Spinal cord (tissue), 10 donors: ENCODE data around the gene AGFG1. TPM values are rescaled to one million over a fixed set of nuclear protein-coding genes. Genes with fewer than 3 reads are reported as not detected.
A peak's percentile ranks its signal among the peaks of the same experiment; 100 is the strongest.

Experiments
- DNase-seq, 6 donors: peaks; one replicate each; pipeline versions ENCODE4 v3.0.0 to v3.0.0-alpha.2; 2013 to 2015; ENCODE audit warnings: low spot score in 6 of 6, low read depth in 4 of 6
- H3K27ac ChIP-seq: one replicate; pipeline ENCODE4 v1.5.1; 2013; ENCODE audit warnings: low read depth, low read length, control low read depth
- H3K27me3 ChIP-seq: one replicate; pipeline ENCODE4 v1.6.1; 2013; ENCODE audit warnings: low read length; ENCODE audit not compliant: control insufficient read depth, insufficient read depth
- H3K36me3 ChIP-seq: one replicate; pipeline ENCODE4 v1.6.1; 2013; ENCODE audit warnings: low read length; ENCODE audit not compliant: control insufficient read depth, insufficient read depth
- H3K4me1 ChIP-seq: one replicate; pipeline ENCODE4 v1.6.1; 2013; ENCODE audit warnings: low read length; ENCODE audit not compliant: control insufficient read depth, insufficient read depth
- H3K4me3 ChIP-seq: one replicate; pipeline ENCODE4 v1.5.1; 2013; ENCODE audit warnings: low read depth, low read length, control low read depth
- H3K9me3 ChIP-seq: one replicate; pipeline ENCODE4 v1.6.1; 2013; ENCODE audit warnings: low read length; ENCODE audit not compliant: control insufficient read depth, insufficient read depth
- WGBS: methylation state at CpG from one replicate; pipeline ENCODE4 v1.1.5; 2013; ENCODE audit warnings: missing lambda C conversion rate; ENCODE audit not compliant: insufficient coverage; 5-methylcytosine and 5-hydroxymethylcytosine counted together
- polyA plus RNA-seq, 2 donors: library from polyadenylated mRNA; unstranded; fragments of 120-200 nt; gene quantifications; one replicate each; pipeline ENCODE4 v1.2.1, GENCODE V29; 2013; ENCODE audit not compliant: insufficient read length in 2 of 2
- total RNA-seq, 2 donors: library from RNA; depleted of rRNA in 1 of 2; stranded (reverse); fragments of 120-200 nt in 1 of 2; fragments of >200 nt in 1 of 2; gene quantifications; one replicate each; pipeline versions ENCODE4 v1.2.3 to v1.2.4, GENCODE V29; 2013 to 2014
- donor health status: healthy.

The AGFG1 gene
- total and polyA plus RNA-seq, 4 donors = 72.4 to 113 (median 82.3) TPM

- Histone ChIP-seq H3K4me3 (peak overlapping the region; percentile 69), H3K27ac (peak overlapping the region; percentile 79), H3K27me3 (no peaks in the 10 kb centered on the region), H3K4me1 (no peaks in the 10 kb centered on the region), H3K36me3 (no peaks in the 10 kb centered on the region), H3K9me3 (no peaks in the 10 kb centered on the region)
- peak in 2 of 6 donors; percentile 50 to 56 for DNase-seq
- WGBS = 0% methylated on average over 101 of the region's 106 CpGs
These were observed 537 bp downstream of the AGFG1 start for GRCh38 chr2:227472265-227473121.

GRCh38 chr2:227473122-227473461, 1.1 kb downstream of the AGFG1 start:
- no peaks in the 10 kb centered on the region for H3K36me3 ChIP-seq
- no peak overlapping the region for H3K27ac ChIP-seq
- H3K27me3 ChIP-seq = no peaks in the 10 kb centered on the region
- H3K4me1 ChIP-seq = no peaks in the 10 kb centered on the region
- peak overlapping the region; percentile 69 for H3K4me3 ChIP-seq
- DNase-seq = peak in 1 of 6 donors; percentile 57
- H3K9me3 ChIP-seq = no peaks in the 10 kb centered on the region
- WGBS = 3% methylated on average over 9 of the region's 9 CpGs

GRCh38 chr2:227473806-227474205, 1.9 kb downstream of the AGFG1 start:
- no CpG with 5 or more reads among the region's 2 CpGs for WGBS
- Histone ChIP-seq H3K27ac (no peak overlapping the region), H3K27me3 (no peaks in the 10 kb centered on the region), H3K9me3 (no peaks in the 10 kb centered on the region), H3K4me1 (no peaks in the 10 kb centered on the region), H3K36me3 (no peaks in the 10 kb centered on the region), H3K4me3 (no peak overlapping the region)
- no peak for DNase-seq

- no peaks in the 10 kb centered on the region for H3K27me3 ChIP-seq
- H3K4me1 ChIP-seq = no peaks in the 10 kb centered on the region
- no peaks in the 10 kb centered on the region for H3K9me3 ChIP-seq
- DNase-seq = no peak
- no CpG with 5 or more reads among the region's 3 CpGs for WGBS
- H3K36me3 ChIP-seq = no peaks in the 10 kb centered on the region
- H3K27ac ChIP-seq = no peak overlapping the region
- H3K4me3 ChIP-seq = no peak overlapping the region
These were observed 2.5 kb downstream of the AGFG1 start for GRCh38 chr2:227474410-227474809.

- Histone ChIP-seq H3K27me3 (no peaks in the 10 kb centered on the region), H3K4me1 (no peaks in the 10 kb centered on the region), H3K4me3 (no peak overlapping the region), H3K27ac (no peak overlapping the region), H3K9me3 (no peaks in the 10 kb centered on the region), H3K36me3 (no peaks in the 10 kb centered on the region)
- WGBS = 100% methylated on average over 4 of the region's 4 CpGs
- no peak for DNase-seq
These were observed 5.3 kb downstream of the AGFG1 start for GRCh38 chr2:227477291-227477690.

- Histone ChIP-seq H3K36me3 (no peaks in the 10 kb centered on the region), H3K27me3 (no peaks in the 10 kb centered on the region), H3K4me1 (no peaks in the 10 kb centered on the region), H3K27ac (no peak overlapping the region), H3K4me3 (no peak overlapping the region), H3K9me3 (no peaks in the 10 kb centered on the region)
- WGBS = 100% methylated on average over 1 of the region's 2 CpGs
- peak in 2 of 6 donors; percentile 52 to 54 for DNase-seq
These were observed 8.0 kb downstream of the AGFG1 start for GRCh38 chr2:227479865-227480475.

- WGBS = 100% methylated on average over 1 of the region's 2 CpGs
- no peaks in the 10 kb centered on the region for H3K27me3 ChIP-seq
- H3K36me3 ChIP-seq = no peaks in the 10 kb centered on the region
- no peak overlapping the region for H3K27ac ChIP-seq
- H3K4me1 ChIP-seq = no peaks in the 10 kb centered on the region
- no peak for DNase-seq
- H3K9me3 ChIP-seq = no peaks in the 10 kb centered on the region
- no peak overlapping the region for H3K4me3 ChIP-seq
These were observed 8.6 kb downstream of the AGFG1 start for GRCh38 chr2:227480528-227480927.

- no peaks in the 10 kb centered on the region for H3K36me3 ChIP-seq
- DNase-seq = no peak
- H3K9me3 ChIP-seq = no peaks in the 10 kb centered on the region
- no CpG with 5 or more reads among the region's 1 CpG for WGBS
- H3K27me3 ChIP-seq = no peaks in the 10 kb centered on the region
- H3K4me3 ChIP-seq = no peak overlapping the region
- H3K27ac ChIP-seq = no peak overlapping the region
- no peaks in the 10 kb centered on the region for H3K4me1 ChIP-seq
These were observed 10.8 kb downstream of the AGFG1 start for GRCh38 chr2:227482638-227483340.

GRCh38 chr2:227485429-227485828, 13.5 kb downstream of the AGFG1 start:
- no peaks in the 10 kb centered on the region for H3K36me3 ChIP-seq
- H3K9me3 ChIP-seq = no peaks in the 10 kb centered on the region
- H3K27me3 ChIP-seq = no peaks in the 10 kb centered on the region
- H3K4me3 ChIP-seq = no peak overlapping the region
- H3K4me1 ChIP-seq = no peaks in the 10 kb centered on the region
- no CpG with 5 or more reads among the region's 1 CpG for WGBS
- no peak for DNase-seq
- H3K27ac ChIP-seq = no peak overlapping the region
